ENCODE measurements around the gene CCDC83.
A peak's percentile ranks its signal among the peaks of the same experiment; 100 is the strongest.
"Not testable (repeated sequence)": the region's sequence is repeated elsewhere in the genome, so short reads cannot be mapped to it uniquely, and the experiment has no call there.

The CCDC83 gene

GRCh38 chr11:85835729-85836128 lies 19.5 kb upstream of the CCDC83 start:
- DNase-seq = no peak

- not testable (repeated sequence) for DNase-seq
Observed at GRCh38 chr11:85840932-85841331, 14.3 kb upstream of the CCDC83 start.

GRCh38 chr11:85843929-85844328 lies 11.3 kb upstream of the CCDC83 start:
- DNase-seq = no peak

- no peak for DNase-seq
Observed at GRCh38 chr11:85844439-85845123, 10.6 kb upstream of the CCDC83 start.

GRCh38 chr11:85845124-85845631 lies 10.0 kb upstream of the CCDC83 start:
- no peak for DNase-seq

- DNase-seq = no peak
Observed at GRCh38 chr11:85847436-85847835, 7.7 kb upstream of the CCDC83 start.

GRCh38 chr11:85848006-85848405 lies 7.2 kb upstream of the CCDC83 start:
- DNase-seq = no peak

GRCh38 chr11:85848556-85848955 lies 6.6 kb upstream of the CCDC83 start:
- no peak for DNase-seq

GRCh38 chr11:85852754-85853153 lies 2.4 kb upstream of the CCDC83 start:
- not testable (repeated sequence) for DNase-seq

GRCh38 chr11:85853541-85853940 lies 1.6 kb upstream of the CCDC83 start:
- DNase-seq = not testable (repeated sequence)

- DNase-seq = no peak
Observed at GRCh38 chr11:85854212-85854556, 999 bp upstream of the CCDC83 start.

GRCh38 chr11:85854557-85855340 lies 434 bp upstream of the CCDC83 start:
- DNase-seq = peak; percentile 98

GRCh38 chr11:85857098-85857497 lies 1.9 kb downstream of the CCDC83 start:
- DNase-seq = no peak

- not testable (repeated sequence) for DNase-seq
Observed at GRCh38 chr11:85859541-85859940, 4.4 kb downstream of the CCDC83 start.

GRCh38 chr11:85863855-85864254 lies 8.7 kb downstream of the CCDC83 start:
- DNase-seq = no peak

- DNase-seq = no peak
Observed at GRCh38 chr11:85866137-85866827, 11.1 kb downstream of the CCDC83 start.

- no peak for DNase-seq
Observed at GRCh38 chr11:85867751-85868150, 12.6 kb downstream of the CCDC83 start.

GRCh38 chr11:85869781-85870180 lies 14.6 kb downstream of the CCDC83 start:
- no peak for DNase-seq

GRCh38 chr11:85874265-85874664 lies 19.1 kb downstream of the CCDC83 start:
- DNase-seq = no peak

- DNase-seq = no peak
Observed at GRCh38 chr11:85875505-85875904, 20.3 kb downstream of the CCDC83 start.

- peak; percentile 38 for DNase-seq
Observed at GRCh38 chr11:85884581-85885021, 29.4 kb downstream of the CCDC83 start.

GRCh38 chr11:85886089-85887056 lies 31.2 kb downstream of the CCDC83 start:
- DNase-seq = peak; percentile 21
